ACC112 (cell line): Measurements from ENCODE around the gene ACOD1.

Source experiments
- H2AFZ ChIP-seq: fragments of 200-600 bp; sonication (generic); one replicate; pipeline ENCODE4 v1.6.0; 2017; ENCODE audit warnings: antibody characterized with exemption, low read length; ENCODE audit not compliant: unreplicated experiment
- H3K27ac ChIP-seq: fragments of 200-600 bp; sonication (generic); 2 replicates; pipeline ENCODE4 v1.5.1; 2014; ENCODE audit warnings: low read depth, mild to moderate bottlenecking, antibody characterized with exemption, low read length, moderate library complexity
- H3K27me3 ChIP-seq: fragments of 200-600 bp; sonication (generic); 2 replicates; pipeline ENCODE4 v1.6.1; 2014; ENCODE audit warnings: mild to moderate bottlenecking, antibody characterized with exemption, low read length, moderate library complexity, mixed read lengths; ENCODE audit not compliant: insufficient read depth
- H3K36me3 ChIP-seq: fragments of 200-600 bp; sonication (generic); 2 replicates; pipeline ENCODE4 v1.6.1; 2016; ENCODE audit warnings: mild to moderate bottlenecking, antibody characterized with exemption, low read length, moderate library complexity, mixed read lengths; ENCODE audit not compliant: insufficient read depth
- H3K4me1 ChIP-seq: fragments of 200-600 bp; sonication (generic); one replicate; pipeline ENCODE4 v1.6.1; 2016; ENCODE audit warnings: low read length, mixed read lengths; ENCODE audit not compliant: insufficient read depth, unreplicated experiment, control insufficient read depth
- H3K4me3 ChIP-seq: fragments of 200-600 bp; sonication (generic); 2 replicates; pipeline ENCODE4 v1.5.1; 2014; ENCODE audit warnings: mild to moderate bottlenecking, low read depth, low read length
- H3K79me2 ChIP-seq: fragments of 200-600 bp; sonication (generic); one replicate; pipeline ENCODE4 v1.6.0; 2016; ENCODE audit warnings: low read length; ENCODE audit not compliant: control insufficient read depth, unreplicated experiment, insufficient read depth

The ACOD1 gene

DNA sequence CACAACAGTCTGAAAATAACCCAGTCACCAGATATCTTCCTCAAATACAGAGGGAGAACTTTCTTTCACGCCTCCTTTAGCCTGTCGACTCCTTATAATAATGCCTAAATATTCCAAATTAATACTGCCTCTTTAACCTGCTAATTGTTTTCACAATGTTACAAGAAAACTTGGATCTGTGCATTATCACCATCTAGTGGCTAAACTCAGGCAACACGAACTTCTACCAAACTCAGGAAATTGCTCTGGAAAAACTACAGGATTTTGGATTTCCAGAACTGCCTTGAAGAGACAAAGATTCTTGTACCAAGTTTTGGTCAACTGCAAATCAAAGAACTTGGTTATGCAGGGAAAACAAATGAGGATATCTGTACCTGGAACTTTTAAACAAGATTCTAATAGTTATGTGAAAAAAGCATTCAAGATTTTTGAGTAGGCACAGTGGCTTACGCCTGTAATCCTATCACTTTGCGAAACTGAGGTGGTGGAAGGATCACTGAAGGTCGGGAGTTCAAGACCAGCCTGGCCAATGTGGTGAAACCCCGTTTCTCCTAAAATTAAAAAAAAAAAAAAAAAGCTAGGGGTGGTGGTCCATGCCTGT lies 54.4 kb downstream of the ACOD1 start:
- Histone ChIP-seq H3K27ac (no peak overlapping the region), H3K79me2 (peaks cover 8% of the 10 kb centered on the region), H3K4me3 (no peak overlapping the region), H3K27me3 (no peaks in the 10 kb centered on the region), H2AFZ (no peak overlapping the region), H3K4me1 (no peaks in the 10 kb centered on the region), H3K36me3 (peaks cover 15% of the 10 kb centered on the region; the same call in 1 of the 2 replicates)
